GM23338 (cell line): Measurements from ENCODE around the gene MEP1A.

Experiments used
- JUNB ChIP-seq: IDR thresholded peaks from one replicate; pipeline ENCODE4 v1.6.1; 2016; ENCODE audit warnings: antibody characterized with exemption; ENCODE audit not compliant: unreplicated experiment
- POLR2AphosphoS5 ChIP-seq: IDR thresholded peaks from 2 replicates; pipeline ENCODE4 v1.6.1; 2016; ENCODE audit warnings: antibody characterized with exemption, low read depth
- TF ChIP-seq, protein P1 (sequence below): IDR thresholded peaks from one replicate; pipeline ENCODE4 v1.6.1; 2018; ENCODE audit warnings: antibody characterized with exemption; ENCODE audit not compliant: unreplicated experiment
- TF ChIP-seq, protein P2 (sequence below), 2 experiments: fragments of 200-600 bp in 1 of 2; sonication (generic) in 1 of 2; conservative IDR thresholded peaks; 2 replicates each; pipeline versions ENCODE4 v1.5.1 to v1.6.1; 2016 to 2017; ENCODE audit warnings: antibody characterized with exemption in 2 of 2, low read depth in 2 of 2, mild to moderate bottlenecking in 2 of 2, moderate library complexity in 1 of 2

DNA sequence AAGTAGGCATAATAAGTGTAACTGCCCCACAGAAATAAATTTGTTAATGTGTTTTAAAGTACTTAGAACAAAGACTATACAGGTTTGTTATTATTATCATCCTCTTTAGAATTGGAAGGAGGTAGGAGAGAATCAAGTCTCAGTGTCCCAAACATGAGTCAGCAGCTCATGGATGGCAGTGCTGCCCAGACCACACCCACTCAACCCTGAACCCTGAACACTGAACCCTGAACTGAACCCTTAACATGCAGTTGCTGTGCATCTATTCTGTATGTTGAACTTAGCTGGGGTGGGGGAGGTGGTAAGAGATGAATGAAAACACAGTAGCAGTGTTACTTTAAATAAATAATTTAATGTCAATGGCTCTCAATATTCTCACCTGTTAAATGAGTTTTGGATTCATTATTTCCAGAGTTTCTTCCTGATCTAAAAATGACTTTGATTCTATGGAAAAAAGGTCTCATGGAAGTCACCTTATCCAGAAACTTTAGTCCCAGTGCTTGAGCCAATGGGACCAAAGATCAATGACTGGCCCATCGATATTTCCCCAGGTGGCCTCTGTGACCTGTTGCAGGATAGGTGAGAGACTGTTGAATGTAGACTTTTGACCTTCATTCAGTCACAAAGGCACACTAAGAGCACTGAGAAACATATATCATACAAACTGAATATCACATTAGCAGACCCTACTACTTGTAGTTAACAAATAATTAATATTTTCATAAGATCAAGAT lies 49.6 kb upstream of the MEP1A start:
- TF ChIP-seq POLR2AphosphoS5, result no peak
- TF ChIP-seq, protein P1, sequence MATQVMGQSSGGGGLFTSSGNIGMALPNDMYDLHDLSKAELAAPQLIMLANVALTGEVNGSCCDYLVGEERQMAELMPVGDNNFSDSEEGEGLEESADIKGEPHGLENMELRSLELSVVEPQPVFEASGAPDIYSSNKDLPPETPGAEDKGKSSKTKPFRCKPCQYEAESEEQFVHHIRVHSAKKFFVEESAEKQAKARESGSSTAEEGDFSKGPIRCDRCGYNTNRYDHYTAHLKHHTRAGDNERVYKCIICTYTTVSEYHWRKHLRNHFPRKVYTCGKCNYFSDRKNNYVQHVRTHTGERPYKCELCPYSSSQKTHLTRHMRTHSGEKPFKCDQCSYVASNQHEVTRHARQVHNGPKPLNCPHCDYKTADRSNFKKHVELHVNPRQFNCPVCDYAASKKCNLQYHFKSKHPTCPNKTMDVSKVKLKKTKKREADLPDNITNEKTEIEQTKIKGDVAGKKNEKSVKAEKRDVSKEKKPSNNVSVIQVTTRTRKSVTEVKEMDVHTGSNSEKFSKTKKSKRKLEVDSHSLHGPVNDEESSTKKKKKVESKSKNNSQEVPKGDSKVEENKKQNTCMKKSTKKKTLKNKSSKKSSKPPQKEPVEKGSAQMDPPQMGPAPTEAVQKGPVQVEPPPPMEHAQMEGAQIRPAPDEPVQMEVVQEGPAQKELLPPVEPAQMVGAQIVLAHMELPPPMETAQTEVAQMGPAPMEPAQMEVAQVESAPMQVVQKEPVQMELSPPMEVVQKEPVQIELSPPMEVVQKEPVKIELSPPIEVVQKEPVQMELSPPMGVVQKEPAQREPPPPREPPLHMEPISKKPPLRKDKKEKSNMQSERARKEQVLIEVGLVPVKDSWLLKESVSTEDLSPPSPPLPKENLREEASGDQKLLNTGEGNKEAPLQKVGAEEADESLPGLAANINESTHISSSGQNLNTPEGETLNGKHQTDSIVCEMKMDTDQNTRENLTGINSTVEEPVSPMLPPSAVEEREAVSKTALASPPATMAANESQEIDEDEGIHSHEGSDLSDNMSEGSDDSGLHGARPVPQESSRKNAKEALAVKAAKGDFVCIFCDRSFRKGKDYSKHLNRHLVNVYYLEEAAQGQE, result no peak
- TF ChIP-seq, protein P2, sequence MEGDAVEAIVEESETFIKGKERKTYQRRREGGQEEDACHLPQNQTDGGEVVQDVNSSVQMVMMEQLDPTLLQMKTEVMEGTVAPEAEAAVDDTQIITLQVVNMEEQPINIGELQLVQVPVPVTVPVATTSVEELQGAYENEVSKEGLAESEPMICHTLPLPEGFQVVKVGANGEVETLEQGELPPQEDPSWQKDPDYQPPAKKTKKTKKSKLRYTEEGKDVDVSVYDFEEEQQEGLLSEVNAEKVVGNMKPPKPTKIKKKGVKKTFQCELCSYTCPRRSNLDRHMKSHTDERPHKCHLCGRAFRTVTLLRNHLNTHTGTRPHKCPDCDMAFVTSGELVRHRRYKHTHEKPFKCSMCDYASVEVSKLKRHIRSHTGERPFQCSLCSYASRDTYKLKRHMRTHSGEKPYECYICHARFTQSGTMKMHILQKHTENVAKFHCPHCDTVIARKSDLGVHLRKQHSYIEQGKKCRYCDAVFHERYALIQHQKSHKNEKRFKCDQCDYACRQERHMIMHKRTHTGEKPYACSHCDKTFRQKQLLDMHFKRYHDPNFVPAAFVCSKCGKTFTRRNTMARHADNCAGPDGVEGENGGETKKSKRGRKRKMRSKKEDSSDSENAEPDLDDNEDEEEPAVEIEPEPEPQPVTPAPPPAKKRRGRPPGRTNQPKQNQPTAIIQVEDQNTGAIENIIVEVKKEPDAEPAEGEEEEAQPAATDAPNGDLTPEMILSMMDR (conservative IDR thresholded peaks at IDR 0.05; ENCODE audit: low read depth in 2 of 2), result no peak
- TF ChIP-seq JUNB, result no peak
